Measurements from ENCODE around the gene NKX2-3.

Gene NKX2-3

DNA sequence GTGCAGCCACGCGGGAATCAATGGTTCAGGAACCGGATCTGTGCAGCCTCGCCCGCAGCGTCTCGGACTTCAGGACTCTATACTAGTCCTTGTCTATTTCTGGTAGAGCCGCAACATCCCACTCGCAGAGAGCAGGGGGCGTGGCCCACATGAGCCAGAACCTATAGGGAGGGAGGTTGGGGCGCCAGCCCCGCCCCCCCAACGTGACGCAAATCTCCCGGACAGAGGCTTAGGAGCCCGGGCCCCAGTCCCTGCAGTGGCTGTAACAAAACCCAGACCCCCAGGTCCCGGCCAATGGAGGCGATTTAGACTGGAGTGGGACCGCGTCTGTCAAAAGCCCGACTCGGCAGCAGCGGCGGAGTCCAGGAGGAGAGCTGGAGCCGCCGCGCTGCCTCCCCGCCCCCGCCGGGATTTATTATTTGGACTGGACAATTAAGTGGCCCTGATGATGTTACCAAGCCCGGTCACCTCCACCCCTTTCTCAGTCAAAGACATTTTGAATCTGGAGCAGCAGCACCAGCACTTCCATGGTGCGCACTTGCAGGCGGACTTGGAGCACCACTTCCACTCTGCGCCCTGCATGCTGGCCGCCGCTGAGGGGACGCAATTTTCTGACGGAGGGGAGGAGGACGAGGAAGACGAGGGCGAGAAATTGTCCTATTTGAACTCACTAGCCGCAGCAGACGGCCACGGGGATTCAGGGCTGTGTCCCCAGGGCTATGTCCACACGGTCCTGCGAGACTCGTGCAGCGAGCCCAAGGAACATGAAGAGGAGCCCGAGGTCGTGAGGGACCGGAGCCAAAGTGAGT, at the start of gene NKX2-3:
NKX2-3 (plus strand) TSS at position 256 of the 809 bp plus-strand sequence; CDS start at position 446, 190 bp downstream.
- Histone ChIP-seq H3K9ac (ENCODE audit: low read length in 5 of 5) (no peak within 1 kb of the TSS), H3K9me3 (ENCODE audit: control insufficient read depth in 5 of 5, low read length in 5 of 5) (peaks cover 0 to 6% (median 0%) of the 10 kb centered on the region in 5 donors), H3K4me3 (ENCODE audit: low read depth in 1 of 5, low read length in 5 of 5) (peak within 1 kb of the TSS in 2 of 5 donors; percentile 4 to 9), H3K27ac (ENCODE audit: low read depth, low read length) (no peak within 1 kb of the TSS), H3K27me3 (ENCODE audit: control insufficient read depth in 5 of 5, insufficient read depth in 4 of 5, low read length in 5 of 5) (peaks cover 79 to 93% (median 87%) of the 10 kb centered on the region in 5 donors), H3K36me3 (ENCODE audit: control insufficient read depth in 5 of 5, insufficient read depth in 5 of 5, low read length in 5 of 5) (no peaks in the 10 kb centered on the region), H3K4me1 (ENCODE audit: control insufficient read depth in 5 of 5, insufficient read depth in 5 of 5, low read length in 5 of 5) (peaks cover 1 to 62% (median 52%) of the 10 kb centered on the region in 5 donors)

DNA sequence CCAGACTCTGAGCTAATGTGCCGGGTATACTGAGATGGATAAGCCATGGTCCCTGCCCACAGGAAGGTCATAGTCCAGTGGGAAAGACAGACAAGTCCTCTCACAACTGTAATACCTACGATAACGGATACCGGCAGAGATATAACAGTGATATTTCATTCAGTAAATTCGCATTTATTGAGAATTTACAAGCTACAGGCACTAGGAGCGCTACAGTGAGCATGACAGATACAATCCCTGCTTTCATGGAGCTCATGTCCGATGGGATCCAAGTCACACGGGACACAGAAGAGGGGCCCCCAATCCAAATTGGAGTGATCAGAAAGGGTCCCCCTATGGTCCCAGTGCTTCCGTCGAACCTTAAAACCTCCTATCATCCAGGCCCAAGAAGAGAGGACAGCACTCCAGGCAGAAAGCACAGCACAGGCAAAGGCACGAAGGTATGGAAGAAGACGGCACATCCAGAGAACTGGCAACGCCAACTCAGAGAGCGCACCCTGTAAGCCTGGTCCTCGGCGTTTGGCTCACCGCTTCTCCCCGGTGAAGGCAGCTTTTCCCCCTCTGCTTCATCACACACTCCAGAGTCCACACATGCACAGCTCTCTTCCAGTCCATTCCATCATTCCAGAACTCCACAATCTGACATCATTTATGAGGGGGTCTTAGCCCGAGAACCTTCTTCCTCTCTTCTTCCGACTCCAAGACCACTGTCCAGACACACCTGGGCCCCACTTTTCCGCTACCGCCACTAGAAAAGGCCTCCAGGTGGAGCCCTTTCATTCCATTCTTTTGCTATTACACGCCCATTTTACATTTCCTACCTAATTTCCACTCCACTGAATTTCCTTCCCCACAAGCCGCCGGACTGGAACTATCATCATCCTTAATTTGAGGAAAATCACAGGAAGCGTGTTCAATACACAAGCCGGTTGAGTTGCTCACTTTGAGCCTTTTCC, 47.8 kb upstream of the NKX2-3 start:
- H3K27ac ChIP-seq (ENCODE audit: low read depth, low read length) = no peak overlapping the region
- H3K27me3 ChIP-seq (ENCODE audit: control insufficient read depth in 5 of 5, insufficient read depth in 4 of 5, low read length in 5 of 5) = peaks cover 4 to 21% (median 8%) of the 10 kb centered on the region in 5 donors
- H3K4me1 ChIP-seq (ENCODE audit: control insufficient read depth in 5 of 5, insufficient read depth in 5 of 5, low read length in 5 of 5) = no peaks in the 10 kb centered on the region
- H3K9ac ChIP-seq (ENCODE audit: low read length in 5 of 5) = no peak overlapping the region
- peaks cover 0 to 3% (median 0%) of the 10 kb centered on the region in 5 donors for H3K9me3 ChIP-seq (ENCODE audit: control insufficient read depth in 5 of 5, low read length in 5 of 5)
- H3K4me3 ChIP-seq (ENCODE audit: low read depth in 1 of 5, low read length in 5 of 5) = no peak overlapping the region
- H3K36me3 ChIP-seq (ENCODE audit: control insufficient read depth in 5 of 5, insufficient read depth in 5 of 5, low read length in 5 of 5) = no peaks in the 10 kb centered on the region

DNA sequence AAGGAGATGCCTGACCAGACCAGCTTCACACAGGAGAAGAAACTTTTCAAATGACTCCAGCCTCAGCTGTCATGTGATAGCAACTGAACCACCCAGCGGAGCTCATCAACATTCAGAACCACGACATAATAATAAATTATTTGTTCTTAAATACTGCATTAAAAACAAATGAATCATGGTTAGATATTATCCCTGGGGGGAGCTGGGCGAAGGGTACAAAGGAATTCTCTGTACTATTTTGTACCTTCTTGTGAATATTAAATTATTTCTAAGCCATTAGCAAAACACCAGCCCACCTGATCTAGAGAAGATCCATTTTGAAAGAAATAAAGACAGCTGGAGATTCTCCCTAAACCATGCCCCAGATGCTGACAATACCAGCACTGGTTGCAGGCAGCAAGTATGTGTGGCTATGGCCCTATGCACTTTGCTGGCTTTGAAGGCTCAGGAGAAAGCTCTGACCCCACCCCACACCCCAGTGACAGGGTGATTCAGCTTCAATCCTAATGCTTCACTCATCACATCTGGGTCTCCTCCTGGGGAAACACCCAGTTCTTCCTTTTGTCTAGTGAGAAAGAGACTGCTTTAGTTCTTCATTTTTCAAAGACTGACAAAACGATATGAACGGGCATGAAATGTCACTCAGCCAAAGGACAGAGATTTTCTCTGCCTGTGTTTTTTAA, 45.5 kb upstream of the NKX2-3 start:
- no peak overlapping the region for H3K27ac ChIP-seq (ENCODE audit: low read depth, low read length)
- H3K36me3 ChIP-seq (ENCODE audit: control insufficient read depth in 5 of 5, insufficient read depth in 5 of 5, low read length in 5 of 5) = no peaks in the 10 kb centered on the region
- peaks cover 4 to 21% (median 8%) of the 10 kb centered on the region in 5 donors for H3K27me3 ChIP-seq (ENCODE audit: control insufficient read depth in 5 of 5, insufficient read depth in 4 of 5, low read length in 5 of 5)
- no peaks in the 10 kb centered on the region for H3K4me1 ChIP-seq (ENCODE audit: control insufficient read depth in 5 of 5, insufficient read depth in 5 of 5, low read length in 5 of 5)
- no peaks in the 10 kb centered on the region for H3K9me3 ChIP-seq (ENCODE audit: control insufficient read depth in 5 of 5, low read length in 5 of 5)
- no peak overlapping the region for H3K9ac ChIP-seq (ENCODE audit: low read length in 5 of 5)
- H3K4me3 ChIP-seq (ENCODE audit: low read depth in 1 of 5, low read length in 5 of 5) = no peak overlapping the region

- H3K9me3 ChIP-seq (ENCODE audit: control insufficient read depth in 5 of 5, low read length in 5 of 5) = no peaks in the 10 kb centered on the region
- H3K27me3 ChIP-seq (ENCODE audit: control insufficient read depth in 5 of 5, insufficient read depth in 4 of 5, low read length in 5 of 5) = peaks cover 4 to 18% (median 8%) of the 10 kb centered on the region in 5 donors
- H3K4me3 ChIP-seq (ENCODE audit: low read depth in 1 of 5, low read length in 5 of 5) = no peak overlapping the region
- no peaks in the 10 kb centered on the region for H3K4me1 ChIP-seq (ENCODE audit: control insufficient read depth in 5 of 5, insufficient read depth in 5 of 5, low read length in 5 of 5)
- no peak overlapping the region for H3K9ac ChIP-seq (ENCODE audit: low read length in 5 of 5)
- no peak overlapping the region for H3K27ac ChIP-seq (ENCODE audit: low read depth, low read length)
- no peaks in the 10 kb centered on the region for H3K36me3 ChIP-seq (ENCODE audit: control insufficient read depth in 5 of 5, insufficient read depth in 5 of 5, low read length in 5 of 5)
Measured at GRCh38 chr10:99489271-99489670, 43.5 kb upstream of the NKX2-3 start.

- H3K4me1 ChIP-seq (ENCODE audit: control insufficient read depth in 5 of 5, insufficient read depth in 5 of 5, low read length in 5 of 5) = no peaks in the 10 kb centered on the region
- no peaks in the 10 kb centered on the region for H3K27me3 ChIP-seq (ENCODE audit: control insufficient read depth in 5 of 5, insufficient read depth in 4 of 5, low read length in 5 of 5)
- H3K36me3 ChIP-seq (ENCODE audit: control insufficient read depth in 5 of 5, insufficient read depth in 5 of 5, low read length in 5 of 5) = no peaks in the 10 kb centered on the region
- no peak overlapping the region for H3K27ac ChIP-seq (ENCODE audit: low read depth, low read length)
- H3K9me3 ChIP-seq (ENCODE audit: control insufficient read depth in 5 of 5, low read length in 5 of 5) = peaks cover 0 to 20% (median 16%) of the 10 kb centered on the region in 5 donors
- H3K9ac ChIP-seq (ENCODE audit: low read length in 5 of 5) = no peak overlapping the region
- H3K4me3 ChIP-seq (ENCODE audit: low read depth in 1 of 5, low read length in 5 of 5) = no peak overlapping the region
Measured at GRCh38 chr10:99497343-99498025, 35.3 kb upstream of the NKX2-3 start.

GRCh38 chr10:99506416-99506815, 26.3 kb upstream of the NKX2-3 start:
- Histone ChIP-seq H3K9me3 (ENCODE audit: control insufficient read depth in 5 of 5, low read length in 5 of 5) (no peaks in the 10 kb centered on the region), H3K9ac (ENCODE audit: low read length in 5 of 5) (no peak overlapping the region), H3K4me1 (ENCODE audit: control insufficient read depth in 5 of 5, insufficient read depth in 5 of 5, low read length in 5 of 5) (no peaks in the 10 kb centered on the region), H3K27me3 (ENCODE audit: control insufficient read depth in 5 of 5, insufficient read depth in 4 of 5, low read length in 5 of 5) (peaks cover 0 to 12% (median 8%) of the 10 kb centered on the region in 5 donors), H3K36me3 (ENCODE audit: control insufficient read depth in 5 of 5, insufficient read depth in 5 of 5, low read length in 5 of 5) (no peaks in the 10 kb centered on the region), H3K27ac (ENCODE audit: low read depth, low read length) (no peak overlapping the region), H3K4me3 (ENCODE audit: low read depth in 1 of 5, low read length in 5 of 5) (no peak overlapping the region)

DNA sequence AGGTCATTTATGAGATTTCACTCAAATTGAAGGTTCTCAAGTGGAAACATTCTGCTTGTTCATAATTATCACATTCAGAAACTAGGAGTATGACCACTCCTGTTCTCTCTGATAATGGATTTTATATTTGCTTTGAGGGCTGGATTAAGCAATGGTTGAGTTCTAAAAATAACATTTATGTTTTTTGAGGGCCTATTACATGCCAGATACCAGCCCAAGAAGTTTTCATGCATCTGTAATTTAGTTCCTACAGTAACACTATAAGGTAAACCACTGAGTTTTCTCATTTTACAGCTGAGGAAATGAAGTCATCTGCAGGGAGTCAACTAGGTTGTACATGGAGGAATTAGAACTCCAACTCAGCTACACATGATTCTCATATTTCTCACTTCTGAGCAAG, 25.5 kb upstream of the NKX2-3 start:
- Histone ChIP-seq H3K27me3 (ENCODE audit: control insufficient read depth in 5 of 5, insufficient read depth in 4 of 5, low read length in 5 of 5) (peaks cover 0 to 12% (median 8%) of the 10 kb centered on the region in 5 donors), H3K4me1 (ENCODE audit: control insufficient read depth in 5 of 5, insufficient read depth in 5 of 5, low read length in 5 of 5) (no peaks in the 10 kb centered on the region), H3K4me3 (ENCODE audit: low read depth in 1 of 5, low read length in 5 of 5) (no peak overlapping the region), H3K27ac (ENCODE audit: low read depth, low read length) (no peak overlapping the region), H3K9ac (ENCODE audit: low read length in 5 of 5) (no peak overlapping the region), H3K36me3 (ENCODE audit: control insufficient read depth in 5 of 5, insufficient read depth in 5 of 5, low read length in 5 of 5) (no peaks in the 10 kb centered on the region), H3K9me3 (ENCODE audit: control insufficient read depth in 5 of 5, low read length in 5 of 5) (no peaks in the 10 kb centered on the region)

DNA sequence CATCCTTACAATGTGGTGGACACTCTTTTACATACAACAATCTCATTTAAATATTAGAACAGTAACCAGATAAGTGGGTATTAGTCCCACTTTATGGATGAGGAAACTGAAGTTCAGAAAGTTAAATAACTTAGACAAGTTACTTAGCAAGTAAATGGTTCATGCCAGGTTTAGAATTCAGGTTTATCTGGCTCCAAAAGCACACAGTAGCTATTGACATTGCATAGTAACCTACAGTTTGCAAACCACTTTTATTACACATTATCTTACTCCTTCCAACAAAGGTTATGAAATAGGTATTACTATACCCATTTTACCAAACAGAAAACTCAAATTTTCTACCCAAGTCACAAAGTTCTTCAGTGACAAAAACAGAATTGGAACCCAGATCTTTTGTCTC, 19.7 kb upstream of the NKX2-3 start:
- H3K9me3 ChIP-seq (ENCODE audit: control insufficient read depth in 5 of 5, low read length in 5 of 5) = no peaks in the 10 kb centered on the region
- peaks cover 0 to 6% (median 3%) of the 10 kb centered on the region in 5 donors for H3K27me3 ChIP-seq (ENCODE audit: control insufficient read depth in 5 of 5, insufficient read depth in 4 of 5, low read length in 5 of 5)
- H3K4me3 ChIP-seq (ENCODE audit: low read depth in 1 of 5, low read length in 5 of 5) = no peak overlapping the region
- no peak overlapping the region for H3K27ac ChIP-seq (ENCODE audit: low read depth, low read length)
- H3K9ac ChIP-seq (ENCODE audit: low read length in 5 of 5) = no peak overlapping the region
- no peaks in the 10 kb centered on the region for H3K4me1 ChIP-seq (ENCODE audit: control insufficient read depth in 5 of 5, insufficient read depth in 5 of 5, low read length in 5 of 5)
- no peaks in the 10 kb centered on the region for H3K36me3 ChIP-seq (ENCODE audit: control insufficient read depth in 5 of 5, insufficient read depth in 5 of 5, low read length in 5 of 5)

GRCh38 chr10:99519690-99520039, 13.1 kb upstream of the NKX2-3 start:
- no peak overlapping the region for H3K9ac ChIP-seq (ENCODE audit: low read length in 5 of 5)
- H3K36me3 ChIP-seq (ENCODE audit: control insufficient read depth in 5 of 5, insufficient read depth in 5 of 5, low read length in 5 of 5) = no peaks in the 10 kb centered on the region
- H3K4me1 ChIP-seq (ENCODE audit: control insufficient read depth in 5 of 5, insufficient read depth in 5 of 5, low read length in 5 of 5) = peaks cover 0 to 22% (median 3%) of the 10 kb centered on the region in 5 donors
- H3K4me3 ChIP-seq (ENCODE audit: low read depth in 1 of 5, low read length in 5 of 5) = no peak overlapping the region
- no peaks in the 10 kb centered on the region for H3K9me3 ChIP-seq (ENCODE audit: control insufficient read depth in 5 of 5, low read length in 5 of 5)
- no peak overlapping the region for H3K27ac ChIP-seq (ENCODE audit: low read depth, low read length)
- H3K27me3 ChIP-seq (ENCODE audit: control insufficient read depth in 5 of 5, insufficient read depth in 4 of 5, low read length in 5 of 5) = peaks cover 42 to 56% (median 54%) of the 10 kb centered on the region in 5 donors
